Stomach smooth muscle (tissue), 2 donors: Measurements from ENCODE around the gene SRRM3.
"Not testable (repeated sequence)": the region's sequence is repeated elsewhere in the genome, so short reads cannot be mapped to it uniquely, and the experiment has no call there.

Source experiments
- H3K27ac ChIP-seq: one replicate; pipeline ENCODE4 v1.7.0; 2013; ENCODE audit warnings: mild to moderate bottlenecking, low read length, inconsistent platforms
- H3K27me3 ChIP-seq, 2 donors: one replicate each; pipeline ENCODE4 v1.7.0; 2013; ENCODE audit warnings: low read length in 2 of 2; ENCODE audit not compliant: insufficient read depth in 2 of 2, control insufficient read depth in 1 of 2
- H3K36me3 ChIP-seq, 2 donors: one replicate each; pipeline ENCODE4 v1.7.0; 2013; ENCODE audit warnings: low read length in 2 of 2; ENCODE audit not compliant: control insufficient read depth in 2 of 2, insufficient read depth in 2 of 2
- H3K4me1 ChIP-seq: one replicate; pipeline ENCODE4 v1.7.0; 2013; ENCODE audit warnings: low read length; ENCODE audit not compliant: control insufficient read depth, insufficient read depth
- H3K4me3 ChIP-seq, 2 donors: one replicate each; pipeline ENCODE4 v1.7.0; 2013; ENCODE audit warnings: low read length in 2 of 2
- H3K9ac ChIP-seq, 2 donors: one replicate each; pipeline ENCODE4 v1.7.0; 2013; ENCODE audit warnings: low read length in 2 of 2, mild to moderate bottlenecking in 1 of 2
- H3K9me3 ChIP-seq, 2 donors: one replicate each; pipeline ENCODE4 v1.7.0; 2013; ENCODE audit warnings: low read length in 2 of 2; ENCODE audit not compliant: control insufficient read depth in 2 of 2
- donor health status: healthy.
- donor health status: Pancreatic carcinoma.

The SRRM3 gene

GRCh38 chr7:76201732-76202665 lies at the start of gene SRRM3:
Gene SRRM3, plus strand, starts transcription at chr7:76201896. Its CDS starts 33,171 bp downstream, at chr7:76235067.
- Histone ChIP-seq H3K27ac (no peak within 1 kb of the TSS), H3K9me3 (no peaks in the 10 kb centered on the region), H3K4me3 (no peak within 1 kb of the TSS), H3K36me3 (no peaks in the 10 kb centered on the region), H3K27me3 (peaks cover 11 to 15% of the 10 kb centered on the region in 2 donors), H3K9ac (no peak within 1 kb of the TSS), H3K4me1 (peaks cover 2% of the 10 kb centered on the region)

GRCh38 chr7:76151932-76152331 lies 49.8 kb upstream of the SRRM3 start:
- no peaks in the 10 kb centered on the region for H3K36me3 ChIP-seq
- H3K9me3 ChIP-seq = no peaks in the 10 kb centered on the region
- H3K9ac ChIP-seq = no peak overlapping the region
- H3K27ac ChIP-seq = no peak overlapping the region
- peaks cover 4% of the 10 kb centered on the region for H3K4me1 ChIP-seq
- H3K4me3 ChIP-seq = no peak overlapping the region
- H3K27me3 ChIP-seq = peaks cover 0 to 3% of the 10 kb centered on the region in 2 donors

GRCh38 chr7:76153571-76154230 lies 48.0 kb upstream of the SRRM3 start:
- H3K4me1 ChIP-seq, H3K36me3 ChIP-seq, H3K27me3 ChIP-seq, H3K27ac ChIP-seq, H3K4me3 ChIP-seq, H3K9me3 ChIP-seq, H3K9ac ChIP-seq: not testable (repeated sequence)

- Histone ChIP-seq H3K36me3 (no peaks in the 10 kb centered on the region), H3K4me3 (no peak overlapping the region), H3K4me1 (no peaks in the 10 kb centered on the region), H3K27ac (no peak overlapping the region), H3K27me3 (no peaks in the 10 kb centered on the region), H3K9me3 (no peaks in the 10 kb centered on the region), H3K9ac (no peak overlapping the region)
Measured at GRCh38 chr7:76155938-76156337, 45.8 kb upstream of the SRRM3 start.

- not testable (repeated sequence) for H3K27ac ChIP-seq, H3K36me3 ChIP-seq, H3K27me3 ChIP-seq, H3K9me3 ChIP-seq, H3K9ac ChIP-seq, H3K4me3 ChIP-seq, H3K4me1 ChIP-seq
Measured at GRCh38 chr7:76156992-76157685, 44.6 kb upstream of the SRRM3 start.

- not testable (repeated sequence) for H3K9me3 ChIP-seq, H3K27ac ChIP-seq, H3K36me3 ChIP-seq, H3K27me3 ChIP-seq, H3K4me3 ChIP-seq, H3K4me1 ChIP-seq, H3K9ac ChIP-seq
Measured at GRCh38 chr7:76158416-76158815, 43.3 kb upstream of the SRRM3 start.

- H3K4me1 ChIP-seq = peaks cover 11% of the 10 kb centered on the region
- not testable (repeated sequence) for H3K36me3 ChIP-seq, H3K27ac ChIP-seq, H3K4me3 ChIP-seq, H3K9ac ChIP-seq, H3K27me3 ChIP-seq, H3K9me3 ChIP-seq
Measured at GRCh38 chr7:76162416-76163170, 39.1 kb upstream of the SRRM3 start.

GRCh38 chr7:76163812-76164211 lies 37.9 kb upstream of the SRRM3 start:
- H3K4me3 ChIP-seq, H3K9me3 ChIP-seq, H3K27me3 ChIP-seq, H3K27ac ChIP-seq, H3K9ac ChIP-seq, H3K36me3 ChIP-seq: not testable (repeated sequence)
- peaks cover 11% of the 10 kb centered on the region for H3K4me1 ChIP-seq

GRCh38 chr7:76165106-76165972 lies 36.4 kb upstream of the SRRM3 start:
- H3K27me3 ChIP-seq = no peaks in the 10 kb centered on the region
- no peak overlapping the region for H3K4me3 ChIP-seq
- no peaks in the 10 kb centered on the region for H3K9me3 ChIP-seq
- no peak overlapping the region for H3K9ac ChIP-seq
- no peaks in the 10 kb centered on the region for H3K36me3 ChIP-seq
- H3K27ac ChIP-seq = no peak overlapping the region
- H3K4me1 ChIP-seq = peaks cover 11% of the 10 kb centered on the region
